Measurements from ENCODE around the gene SNAPC2. TPM values are rescaled to one million over a fixed set of nuclear protein-coding genes. Genes with fewer than 3 reads are reported as not detected.

SNAPC2 gene
- total and polyA plus RNA-seq, 2 of the 13 experiments (the other 11 are each of a cell fraction or from before 2014, with no cell fraction given), result 10.2 to 12.7 TPM

GRCh38 chr19:7925171-7925851 lies 5.2 kb downstream of the SNAPC2 start (continued):
- TF ChIP-seq FOXC1 (CRISPR knock-in tag; IDR thresholded peaks at IDR 0.05; ENCODE audit: borderline replicate concordance) (peak; percentile 89), ZNF784 (CRISPR knock-in tag; IDR thresholded peaks at IDR 0.05; ENCODE audit: borderline replicate concordance) (0 out of 2 replicates have a peak, but pooled peaks have one; percentile 40), ZNF513 (CRISPR knock-in tag; conservative IDR thresholded peaks at IDR 0.05) (no peak), HDAC1 (CRISPR knock-in tag; IDR thresholded peaks at IDR 0.05) (peak; percentile 44; the same call in 1 of the 2 replicates), ZNF557 (CRISPR knock-in tag; IDR thresholded peaks at IDR 0.05) (peak; percentile 86; the same call in 1 of the 2 replicates), SUZ12 (IDR thresholded peaks at IDR 0.05; ENCODE audit: low read depth, low read length) (no peak), MAZ (IDR thresholded peaks at IDR 0.05; ENCODE audit: borderline replicate concordance, low read depth, low read length) (no peak), MAZ (CRISPR knock-in tag; IDR thresholded peaks at IDR 0.05; ENCODE audit: low read depth) (peak; percentile 73), RARA (CRISPR knock-in tag; IDR thresholded peaks at IDR 0.05) (peak; percentile 38), EEA1 (CRISPR knock-in tag; IDR thresholded peaks at IDR 0.05; ENCODE audit: borderline replicate concordance) (peak; percentile 65; the same call in 1 of the 2 replicates), POLR2G (IDR thresholded peaks at IDR 0.05; ENCODE audit: low read depth, low read length) (no peak), SOX5 (CRISPR knock-in tag; IDR thresholded peaks at IDR 0.05; ENCODE audit: borderline replicate concordance) (peak; percentile 42; the same call in 1 of the 2 replicates), E2F2 (CRISPR knock-in tag; IDR thresholded peaks at IDR 0.05; ENCODE audit: borderline replicate concordance) (no peak), ZNF589 (CRISPR knock-in tag; conservative IDR thresholded peaks at IDR 0.05) (0 out of 2 replicates have a peak, but pooled peaks have one; percentile 45), STAG1 (CRISPR knock-in tag; IDR thresholded peaks at IDR 0.05) (peak; percentile 73), SPEN (CRISPR knock-in tag; IDR thresholded peaks at IDR 0.05; ENCODE audit: low read depth) (peak; percentile 65; the same call in 1 of the 2 replicates), ATRX (CRISPR knock-in tag; IDR thresholded peaks at IDR 0.05; ENCODE audit: borderline replicate concordance) (no peak), ZNF547 (CRISPR knock-in tag; IDR thresholded peaks at IDR 0.05) (peak; percentile 86; the same call in 1 of the 2 replicates), ZNF343 (CRISPR knock-in tag; IDR thresholded peaks at IDR 0.05) (no peak), GMEB2 (CRISPR knock-in tag; IDR thresholded peaks at IDR 0.05; ENCODE audit: low read depth) (no peak), ZNF253 (CRISPR knock-in tag; IDR thresholded peaks at IDR 0.05; ENCODE audit: borderline replicate concordance) (no peak), ZNF639 (CRISPR knock-in tag; conservative IDR thresholded peaks at IDR 0.05) (no peak; the same call in 1 of the 2 replicates), CENPT (CRISPR knock-in tag; IDR thresholded peaks at IDR 0.05; ENCODE audit: low read depth) (0 out of 2 replicates have a peak, but pooled peaks have one; percentile 61), SCMH1 (CRISPR knock-in tag; IDR thresholded peaks at IDR 0.05; ENCODE audit: borderline replicate concordance) (no peak)
